H1 (cell line): Measurements from ENCODE around the gene ELL. TPM values are rescaled to one million over a fixed set of nuclear protein-coding genes. Genes with fewer than 3 reads are reported as not detected.
A peak's percentile ranks its signal among the peaks of the same experiment; 100 is the strongest.

ENCODE experiments used
- CBX5 ChIP-seq: fragments of 300-800, 300-1000 bp; sonication (generic); IDR thresholded peaks from 2 replicates; pipeline ENCODE4 v1.7.1; 2016; ENCODE audit warnings: antibody characterized with exemption, low read length, low read depth
- CTBP2 ChIP-seq: IDR thresholded peaks from 2 replicates; pipeline ENCODE4 v1.7.0; 2011; ENCODE audit warnings: borderline replicate concordance, mild to moderate bottlenecking, moderate library complexity, mixed read lengths, low read length; ENCODE audit not compliant: insufficient read depth, insufficient read length
- EGR1 ChIP-seq: IDR thresholded peaks from 2 replicates; pipeline ENCODE4 v1.6.1; 2011; ENCODE audit warnings: low read depth, low read length, borderline replicate concordance
- FOSL1 ChIP-seq: IDR thresholded peaks from 2 replicates; pipeline ENCODE4 v1.6.1; 2011; ENCODE audit warnings: mild to moderate bottlenecking, low read depth, low read length, moderate library complexity; ENCODE audit not compliant: insufficient read depth
- JUN ChIP-seq: IDR thresholded peaks from 2 replicates; pipeline ENCODE4 v1.6.1; 2011; ENCODE audit warnings: low read depth, mild to moderate bottlenecking, improper control_type of control experiment, low read length
- KDM1A ChIP-seq: fragments of 200-600, 300-600 bp; sonication (generic); IDR thresholded peaks from 2 replicates; pipeline ENCODE4 v1.7.1; 2016; ENCODE audit warnings: mild to moderate bottlenecking, low read length, borderline replicate concordance
- PHF8 ChIP-seq: fragments of 200-600 bp; sonication (generic); conservative IDR thresholded peaks from 2 replicates; pipeline ENCODE4 v1.7.1; 2012; ENCODE audit warnings: low read depth, mild to moderate bottlenecking, inconsistent platforms, low read length, moderate library complexity
- POLR2A ChIP-seq, 2 experiments: IDR thresholded peaks; 1 replicate in 1 of 2; 2 replicates in 1 of 2; pipeline ENCODE4 v1.6.1; 2011; ENCODE audit warnings: low read depth in 2 of 2, low read length in 2 of 2, mild to moderate bottlenecking in 2 of 2; ENCODE audit errors: control extremely low read depth in 1 of 2
- POLR2AphosphoS5 ChIP-seq: IDR thresholded peaks from 2 replicates; pipeline ENCODE4 v1.6.1; 2011; ENCODE audit warnings: low read depth, low read length
- POU5F1 ChIP-seq: IDR thresholded peaks from 2 replicates; pipeline ENCODE4 v1.6.1; 2011; ENCODE audit warnings: low read depth, mild to moderate bottlenecking, low read length, moderate library complexity
- RBBP5 ChIP-seq: IDR thresholded peaks from 2 replicates; pipeline ENCODE4 v1.7.1; 2012; ENCODE audit warnings: low read depth, mild to moderate bottlenecking, inconsistent platforms, low read length, moderate library complexity, borderline replicate concordance
- RXRA ChIP-seq: IDR thresholded peaks from 2 replicates; pipeline ENCODE4 v1.6.1; 2011; ENCODE audit warnings: low read depth, mild to moderate bottlenecking, low read length, moderate library complexity; ENCODE audit not compliant: insufficient read depth
- SP4 ChIP-seq: IDR thresholded peaks from 2 replicates; pipeline ENCODE4 v1.6.1; 2012; ENCODE audit warnings: low read length, inconsistent platforms
- SRF ChIP-seq: IDR thresholded peaks from 2 replicates; pipeline ENCODE4 v1.6.1; 2011; ENCODE audit warnings: mild to moderate bottlenecking, low read depth, low read length, moderate library complexity
- TCF12 ChIP-seq: IDR thresholded peaks from 2 replicates; pipeline ENCODE4 v1.6.1; 2011; ENCODE audit warnings: low read depth, mild to moderate bottlenecking, low read length
- polyA plus RNA-seq, 7 experiments: library from polyadenylated mRNA; depleted of rRNA in 3 of 7; stranded (reverse) in 5 of 7; unstranded in 2 of 7; fragments of >200 nt in 5 of 7; fragments of 200-250 nt in 2 of 7; gene quantifications; 1 replicate in 5 of 7; 2 replicates in 1 of 7; 4 replicates in 1 of 7; pipeline versions ENCODE4 v1.2.1 to v1.2.3, GENCODE V29; 2011 to 2013; ENCODE audit warnings: missing spikeins in 2 of 7, mixed read lengths in 2 of 7
- total RNA-seq: library from RNA; stranded (reverse); fragmentation: NEBNext Ultra II Directional; extraction: Animal tissue kit (Norgen Biotek cat#: 25700); gene quantifications from 2 replicates; pipeline ENCODE4 v1.2.1, GENCODE V29; 2021
- TF ChIP-seq, protein P1 (sequence below): IDR thresholded peaks from 2 replicates; pipeline ENCODE4 v1.6.1; 2012; ENCODE audit warnings: inconsistent platforms
- TF ChIP-seq, protein P2 (sequence below): IDR thresholded peaks from 2 replicates; pipeline ENCODE4 v1.6.1; 2011; ENCODE audit warnings: low read depth, mild to moderate bottlenecking, low read length; ENCODE audit not compliant: insufficient read depth
- TF ChIP-seq, protein P3 (sequence below): IDR thresholded peaks from 2 replicates; pipeline ENCODE4 v1.6.1; 2011; ENCODE audit warnings: low read length, improper control_type of control experiment
- TF ChIP-seq, protein P4 (sequence below), 3 experiments: IDR thresholded peaks; 1 replicate in 2 of 3; 2 replicates in 1 of 3; pipeline versions ENCODE4 v1.5.1 to v1.6.1; 2011; ENCODE audit warnings: low read length in 3 of 3, mild to moderate bottlenecking in 3 of 3, inconsistent platforms in 2 of 3, low read depth in 1 of 3, moderate library complexity in 1 of 3; ENCODE audit not compliant: insufficient read depth in 1 of 3; ENCODE audit errors: control extremely low read depth in 1 of 3

Gene ELL
- total and polyA plus RNA-seq, 2 of the 8 experiments (the other 6 are each of a cell fraction or from before 2014, with no cell fraction given) = 5.2 to 10.5 TPM

DNA sequence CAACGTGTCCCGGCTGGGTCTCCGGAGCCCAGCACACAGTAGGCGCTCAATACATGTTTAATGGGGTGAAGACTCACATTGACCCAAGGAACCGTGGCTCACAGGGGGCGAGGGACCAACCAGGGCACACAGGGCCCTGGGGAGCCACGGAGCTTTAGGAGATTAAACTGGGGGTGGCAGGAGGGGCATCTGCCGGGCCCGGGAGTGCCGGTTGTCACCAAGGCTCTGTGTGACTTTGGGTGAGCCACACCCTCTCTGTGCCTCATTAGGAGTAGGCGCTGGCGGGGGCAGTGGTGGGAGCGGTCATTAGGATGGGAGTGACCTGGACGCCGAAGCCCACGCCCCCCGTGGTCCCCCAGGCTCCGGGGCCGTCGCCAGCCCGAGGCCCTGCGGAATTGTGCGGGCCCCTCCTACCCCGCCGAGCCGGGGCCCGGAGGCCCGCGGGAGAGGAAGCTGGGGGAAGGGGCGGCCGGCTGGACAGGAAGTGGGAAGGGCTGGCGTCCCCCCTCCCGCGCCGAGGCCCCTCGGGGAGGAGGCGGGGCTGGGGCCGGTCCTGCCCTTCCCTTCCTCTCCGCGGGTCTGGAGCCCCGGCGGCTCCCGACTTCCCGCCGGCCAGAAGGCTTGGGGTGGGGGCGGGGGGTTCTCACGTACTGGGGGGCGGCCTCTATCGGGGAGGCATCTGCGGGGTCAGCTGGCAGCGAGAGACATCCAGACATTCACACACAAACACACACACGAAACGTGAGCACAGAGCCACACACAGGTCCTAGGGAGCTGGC is 104.4 kb downstream of the ELL start (continued):
- TF ChIP-seq CTBP2 = peak; percentile 61
- no peak for TF ChIP-seq SRF
- TF ChIP-seq RBBP5 = no peak
- TF ChIP-seq, protein P1, sequence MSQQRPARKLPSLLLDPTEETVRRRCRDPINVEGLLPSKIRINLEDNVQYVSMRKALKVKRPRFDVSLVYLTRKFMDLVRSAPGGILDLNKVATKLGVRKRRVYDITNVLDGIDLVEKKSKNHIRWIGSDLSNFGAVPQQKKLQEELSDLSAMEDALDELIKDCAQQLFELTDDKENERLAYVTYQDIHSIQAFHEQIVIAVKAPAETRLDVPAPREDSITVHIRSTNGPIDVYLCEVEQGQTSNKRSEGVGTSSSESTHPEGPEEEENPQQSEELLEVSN = peak; percentile 73
- 0 out of 2 replicates have a peak, but pooled peaks have one; percentile 42 for TF ChIP-seq PHF8
- TF ChIP-seq KDM1A = peak; percentile 95
- no peak for TF ChIP-seq POLR2A (IDR thresholded peaks at IDR 0.05; ENCODE audit: control extremely low read depth in 1 of 2, low read depth in 2 of 2, low read length in 2 of 2)
- TF ChIP-seq EGR1 = peak; percentile 67
- 0 out of 2 replicates have a peak, but pooled peaks have one; percentile 31 for TF ChIP-seq SP4
- no peak for TF ChIP-seq CBX5
- TF ChIP-seq, protein P2, sequence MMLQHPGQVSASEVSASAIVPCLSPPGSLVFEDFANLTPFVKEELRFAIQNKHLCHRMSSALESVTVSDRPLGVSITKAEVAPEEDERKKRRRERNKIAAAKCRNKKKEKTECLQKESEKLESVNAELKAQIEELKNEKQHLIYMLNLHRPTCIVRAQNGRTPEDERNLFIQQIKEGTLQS = no peak
- no peak for TF ChIP-seq RXRA
- no peak for TF ChIP-seq FOSL1
- TF ChIP-seq JUN = no peak
- no peak for TF ChIP-seq POLR2AphosphoS5
- TF ChIP-seq, protein P3, sequence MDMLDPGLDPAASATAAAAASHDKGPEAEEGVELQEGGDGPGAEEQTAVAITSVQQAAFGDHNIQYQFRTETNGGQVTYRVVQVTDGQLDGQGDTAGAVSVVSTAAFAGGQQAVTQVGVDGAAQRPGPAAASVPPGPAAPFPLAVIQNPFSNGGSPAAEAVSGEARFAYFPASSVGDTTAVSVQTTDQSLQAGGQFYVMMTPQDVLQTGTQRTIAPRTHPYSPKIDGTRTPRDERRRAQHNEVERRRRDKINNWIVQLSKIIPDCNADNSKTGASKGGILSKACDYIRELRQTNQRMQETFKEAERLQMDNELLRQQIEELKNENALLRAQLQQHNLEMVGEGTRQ = no peak
- TF ChIP-seq POU5F1 = no peak
- no peak for TF ChIP-seq TCF12
- TF ChIP-seq, protein P4, sequence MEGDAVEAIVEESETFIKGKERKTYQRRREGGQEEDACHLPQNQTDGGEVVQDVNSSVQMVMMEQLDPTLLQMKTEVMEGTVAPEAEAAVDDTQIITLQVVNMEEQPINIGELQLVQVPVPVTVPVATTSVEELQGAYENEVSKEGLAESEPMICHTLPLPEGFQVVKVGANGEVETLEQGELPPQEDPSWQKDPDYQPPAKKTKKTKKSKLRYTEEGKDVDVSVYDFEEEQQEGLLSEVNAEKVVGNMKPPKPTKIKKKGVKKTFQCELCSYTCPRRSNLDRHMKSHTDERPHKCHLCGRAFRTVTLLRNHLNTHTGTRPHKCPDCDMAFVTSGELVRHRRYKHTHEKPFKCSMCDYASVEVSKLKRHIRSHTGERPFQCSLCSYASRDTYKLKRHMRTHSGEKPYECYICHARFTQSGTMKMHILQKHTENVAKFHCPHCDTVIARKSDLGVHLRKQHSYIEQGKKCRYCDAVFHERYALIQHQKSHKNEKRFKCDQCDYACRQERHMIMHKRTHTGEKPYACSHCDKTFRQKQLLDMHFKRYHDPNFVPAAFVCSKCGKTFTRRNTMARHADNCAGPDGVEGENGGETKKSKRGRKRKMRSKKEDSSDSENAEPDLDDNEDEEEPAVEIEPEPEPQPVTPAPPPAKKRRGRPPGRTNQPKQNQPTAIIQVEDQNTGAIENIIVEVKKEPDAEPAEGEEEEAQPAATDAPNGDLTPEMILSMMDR (IDR thresholded peaks at IDR 0.05; ENCODE audit: control extremely low read depth in 1 of 3, insufficient read depth in 1 of 3, low read depth in 1 of 3, low read length in 3 of 3) = no peak
